HUES6 (cell line): ENCODE measurements around the gene NHERF1.

Source experiments
- H3K27ac ChIP-seq: 2 replicates; pipeline ENCODE4 v1.7.0; 2013; ENCODE audit warnings: low read depth, mild to moderate bottlenecking, low read length, inconsistent platforms
- H3K27me3 ChIP-seq: 2 replicates; pipeline ENCODE4 v1.6.1; 2013; ENCODE audit warnings: low read length; ENCODE audit not compliant: control insufficient read depth, insufficient read depth
- H3K36me3 ChIP-seq: 2 replicates; pipeline ENCODE4 v1.6.1; 2013; ENCODE audit warnings: low read length; ENCODE audit not compliant: control insufficient read depth, insufficient read depth
- H3K4me1 ChIP-seq: 2 replicates; pipeline ENCODE4 v1.6.1; 2013; ENCODE audit warnings: low read length; ENCODE audit not compliant: control insufficient read depth, insufficient read depth
- H3K4me3 ChIP-seq: 2 replicates; pipeline ENCODE4 v1.5.1; 2013; ENCODE audit warnings: low read depth, low read length
- H3K9ac ChIP-seq: one replicate; pipeline ENCODE4 v1.6.1; 2013; ENCODE audit warnings: mild to moderate bottlenecking, low read length
- H3K9me3 ChIP-seq: 2 replicates; pipeline ENCODE4 v1.6.1; 2013; ENCODE audit warnings: low read depth, low read length; ENCODE audit not compliant: control insufficient read depth, insufficient read depth

Gene NHERF1

GRCh38 chr17:74732042-74732867 lies 16.2 kb upstream of the NHERF1 start:
- Histone ChIP-seq H3K9me3 (peaks cover 11% of the 10 kb centered on the region; the same call in 1 of the 2 replicates), H3K36me3 (no peaks in the 10 kb centered on the region), H3K9ac (no peak overlapping the region), H3K27ac (no peak overlapping the region), H3K27me3 (peaks cover 41% of the 10 kb centered on the region), H3K4me3 (no peak overlapping the region), H3K4me1 (no peaks in the 10 kb centered on the region)

- no peak overlapping the region for H3K9ac ChIP-seq
- no peak overlapping the region for H3K4me3 ChIP-seq
- H3K4me1 ChIP-seq = peaks cover 7% of the 10 kb centered on the region
- H3K27me3 ChIP-seq = peaks cover 48% of the 10 kb centered on the region
- no peak overlapping the region for H3K27ac ChIP-seq
- H3K9me3 ChIP-seq = peaks cover 5% of the 10 kb centered on the region; the same call in 1 of the 2 replicates
- H3K36me3 ChIP-seq = no peaks in the 10 kb centered on the region
These were observed 14.9 kb upstream of the NHERF1 start for GRCh38 chr17:74733365-74734122.

DNA sequence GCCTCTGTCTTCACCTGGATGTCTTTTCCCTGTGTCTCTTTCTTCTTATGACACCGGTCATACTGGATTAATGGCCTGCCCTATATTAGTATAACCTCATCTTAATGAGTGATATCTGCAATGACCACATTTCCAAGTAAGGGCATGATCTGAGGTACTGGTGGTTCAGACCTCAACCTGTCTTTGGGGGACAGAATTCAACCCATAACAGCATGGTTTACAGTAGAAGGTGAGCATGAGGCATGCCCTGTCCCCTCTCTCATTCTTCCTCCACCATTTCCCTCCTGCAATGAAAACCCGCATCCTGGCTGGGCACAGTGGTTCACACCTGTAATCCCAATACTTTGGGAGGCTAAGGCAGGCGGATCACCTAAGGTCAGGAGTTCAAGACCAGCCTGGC lies 14.2 kb upstream of the NHERF1 start:
- H3K36me3 ChIP-seq = no peaks in the 10 kb centered on the region
- no peak overlapping the region for H3K27ac ChIP-seq
- peaks cover 11% of the 10 kb centered on the region for H3K4me1 ChIP-seq
- H3K4me3 ChIP-seq = no peak overlapping the region
- no peak overlapping the region for H3K9ac ChIP-seq
- no peaks in the 10 kb centered on the region for H3K9me3 ChIP-seq
- peaks cover 48% of the 10 kb centered on the region for H3K27me3 ChIP-seq

GRCh38 chr17:74736513-74737298 lies 11.7 kb upstream of the NHERF1 start, which contains the start of gene RAB37:
TSS of gene RAB37 (plus strand) at chr17:74737256. CDS start at chr17:74737273, 17 bp downstream.
- no peaks in the 10 kb centered on the region for H3K36me3 ChIP-seq
- H3K27ac ChIP-seq = no peak within 1 kb of the TSS
- H3K4me3 ChIP-seq = peak within 1 kb of the TSS; percentile 77
- H3K27me3 ChIP-seq = peaks cover 41% of the 10 kb centered on the region
- peaks cover 14% of the 10 kb centered on the region for H3K4me1 ChIP-seq
- no peaks in the 10 kb centered on the region for H3K9me3 ChIP-seq
- no peak within 1 kb of the TSS for H3K9ac ChIP-seq

- no peaks in the 10 kb centered on the region for H3K9me3 ChIP-seq
- no peaks in the 10 kb centered on the region for H3K36me3 ChIP-seq
- H3K4me1 ChIP-seq = peaks cover 21% of the 10 kb centered on the region
- peak overlapping the region; percentile 77 for H3K4me3 ChIP-seq
- H3K27me3 ChIP-seq = peaks cover 41% of the 10 kb centered on the region
- no peak overlapping the region for H3K27ac ChIP-seq
- no peak overlapping the region for H3K9ac ChIP-seq
These were observed 11.0 kb upstream of the NHERF1 start for GRCh38 chr17:74737299-74738050.

GRCh38 chr17:74738051-74738996 lies 10.1 kb upstream of the NHERF1 start:
- H3K36me3 ChIP-seq = no peaks in the 10 kb centered on the region
- H3K4me1 ChIP-seq = peaks cover 21% of the 10 kb centered on the region
- peaks cover 40% of the 10 kb centered on the region for H3K27me3 ChIP-seq
- no peak overlapping the region for H3K27ac ChIP-seq
- no peaks in the 10 kb centered on the region for H3K9me3 ChIP-seq
- H3K4me3 ChIP-seq = peak overlapping the region; percentile 77
- H3K9ac ChIP-seq = no peak overlapping the region

DNA sequence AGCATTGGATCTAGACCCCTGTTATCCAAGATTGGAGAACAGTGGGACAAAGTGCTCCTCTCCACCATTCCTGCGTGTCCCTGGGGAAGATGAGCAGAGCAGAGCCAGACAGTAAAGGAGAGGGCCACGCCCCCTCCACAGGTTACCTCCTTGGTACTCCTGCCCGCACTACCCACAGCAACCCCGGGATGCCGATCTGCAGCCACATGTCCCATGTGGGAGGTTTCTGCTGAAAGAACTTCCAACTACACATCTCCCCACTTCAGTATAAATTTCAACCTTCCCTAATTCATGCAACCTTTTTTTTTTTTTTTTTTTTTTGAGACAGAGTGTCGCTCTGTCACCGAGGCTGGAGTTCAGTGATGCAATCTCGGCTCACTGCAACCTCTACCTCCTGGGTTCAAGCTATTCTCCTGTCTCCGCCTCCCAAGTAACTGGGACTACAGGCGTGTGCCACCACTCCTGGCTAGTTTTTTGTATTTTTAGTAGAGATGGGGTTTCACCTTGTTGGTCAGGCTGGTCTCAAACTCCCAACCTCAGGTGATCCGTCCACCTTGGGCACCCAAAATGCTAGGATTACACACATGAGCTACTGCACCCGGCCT lies 9.1 kb upstream of the NHERF1 start:
- H3K4me3 ChIP-seq = no peak overlapping the region
- H3K36me3 ChIP-seq = no peaks in the 10 kb centered on the region
- no peaks in the 10 kb centered on the region for H3K9me3 ChIP-seq
- no peak overlapping the region for H3K9ac ChIP-seq
- peaks cover 30% of the 10 kb centered on the region for H3K27me3 ChIP-seq
- H3K27ac ChIP-seq = no peak overlapping the region
- peaks cover 21% of the 10 kb centered on the region for H3K4me1 ChIP-seq

- Histone ChIP-seq H3K36me3 (no peaks in the 10 kb centered on the region), H3K27ac (no peak overlapping the region), H3K9ac (no peak overlapping the region), H3K4me1 (peaks cover 24% of the 10 kb centered on the region), H3K9me3 (no peaks in the 10 kb centered on the region), H3K27me3 (peaks cover 26% of the 10 kb centered on the region), H3K4me3 (no peak overlapping the region)
These were observed 8.3 kb upstream of the NHERF1 start for GRCh38 chr17:74740173-74740572.

- H3K27me3 ChIP-seq = peaks cover 20% of the 10 kb centered on the region
- peaks cover 30% of the 10 kb centered on the region for H3K4me1 ChIP-seq
- no peaks in the 10 kb centered on the region for H3K9me3 ChIP-seq
- no peaks in the 10 kb centered on the region for H3K36me3 ChIP-seq
- no peak overlapping the region for H3K4me3 ChIP-seq
- no peak overlapping the region for H3K27ac ChIP-seq
- H3K9ac ChIP-seq = no peak overlapping the region
These were observed 7.6 kb upstream of the NHERF1 start for GRCh38 chr17:74740641-74741387.
